ENCODE measurements around the gene CBLB.

CBLB gene

DNA sequence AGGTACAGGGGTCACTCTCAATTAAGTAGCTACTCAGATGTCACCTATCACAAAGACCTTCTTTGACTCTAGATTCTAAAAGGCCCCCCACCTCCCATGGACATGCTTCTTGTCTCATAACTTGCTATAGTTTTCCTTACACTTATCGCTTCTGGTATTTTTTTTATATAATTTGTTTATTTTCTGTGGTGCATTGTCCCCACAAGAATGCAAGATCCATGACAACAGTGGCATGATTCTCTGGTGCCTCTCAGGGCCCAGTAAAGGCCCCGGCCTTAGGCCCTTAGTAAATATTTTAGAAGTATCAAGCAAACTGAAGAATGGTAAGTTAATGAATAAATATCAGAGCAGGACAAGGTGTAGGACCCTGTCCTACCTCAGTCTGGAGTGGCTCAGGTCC, 248.6 kb downstream of the CBLB start:
- no peaks in the 10 kb centered on the region for H3K36me3 ChIP-seq (ENCODE audit: insufficient read depth, low read length)
- DNase-seq (ENCODE audit: low read depth, low spot score), result no peak
- no peaks in the 10 kb centered on the region for H3K9me3 ChIP-seq (ENCODE audit: low read depth, low read length)
- H3K9ac ChIP-seq (ENCODE audit: insufficient read length), result no peak overlapping the region
- no peak overlapping the region for H3K4me3 ChIP-seq
- TF ChIP-seq POLR2AphosphoS5 (IDR thresholded peaks at IDR 0.05; ENCODE audit: borderline replicate concordance, low read depth, low read length) (no peak), EZH2 (IDR thresholded peaks at IDR 0.05) (no peak), FOXP2 (optimal IDR thresholded peaks at IDR 0.05; ENCODE audit: control extremely low read depth, extremely low read length, insufficient read depth) (no peak)
- no peak overlapping the region for H3K27ac ChIP-seq

- no peak for DNase-seq (ENCODE audit: low read depth, low spot score)
- Histone ChIP-seq H3K4me3 (no peak overlapping the region), H3K9me3 (ENCODE audit: low read depth, low read length) (no peaks in the 10 kb centered on the region), H3K9ac (ENCODE audit: insufficient read length) (no peak overlapping the region), H3K27ac (no peak overlapping the region), H3K36me3 (ENCODE audit: insufficient read depth, low read length) (no peaks in the 10 kb centered on the region)
- no peak for TF ChIP-seq POLR2AphosphoS5 (IDR thresholded peaks at IDR 0.05; ENCODE audit: borderline replicate concordance, low read depth, low read length)
- no peak for TF ChIP-seq FOXP2 (optimal IDR thresholded peaks at IDR 0.05; ENCODE audit: control extremely low read depth, extremely low read length, insufficient read depth)
- TF ChIP-seq EZH2 (IDR thresholded peaks at IDR 0.05), result no peak
These were observed 249.2 kb downstream of the CBLB start for GRCh38 chr3:105619651-105620050.

GRCh38 chr3:105618556-105618955, 250.3 kb downstream of the CBLB start:
- TF ChIP-seq EZH2 (IDR thresholded peaks at IDR 0.05), result no peak
- no peak overlapping the region for H3K27ac ChIP-seq
- H3K36me3 ChIP-seq (ENCODE audit: insufficient read depth, low read length), result no peaks in the 10 kb centered on the region
- no peak overlapping the region for H3K4me3 ChIP-seq
- no peak overlapping the region for H3K9ac ChIP-seq (ENCODE audit: insufficient read length)
- H3K9me3 ChIP-seq (ENCODE audit: low read depth, low read length), result no peaks in the 10 kb centered on the region
- DNase-seq (ENCODE audit: low read depth, low spot score), result no peak

GRCh38 chr3:105616374-105617121, 252.3 kb downstream of the CBLB start:
- TF ChIP-seq EZH2 (IDR thresholded peaks at IDR 0.05) (no peak), FOXP2 (optimal IDR thresholded peaks at IDR 0.05; ENCODE audit: control extremely low read depth, extremely low read length, insufficient read depth) (no peak), POLR2AphosphoS5 (IDR thresholded peaks at IDR 0.05; ENCODE audit: borderline replicate concordance, low read depth, low read length) (no peak)
- Histone ChIP-seq H3K4me3 (no peak overlapping the region), H3K9me3 (ENCODE audit: low read depth, low read length) (no peaks in the 10 kb centered on the region), H3K9ac (ENCODE audit: insufficient read length) (no peak overlapping the region), H3K27ac (no peak overlapping the region), H3K36me3 (ENCODE audit: insufficient read depth, low read length) (no peaks in the 10 kb centered on the region)
- DNase-seq (ENCODE audit: low read depth, low spot score), result peak; percentile 22

DNA sequence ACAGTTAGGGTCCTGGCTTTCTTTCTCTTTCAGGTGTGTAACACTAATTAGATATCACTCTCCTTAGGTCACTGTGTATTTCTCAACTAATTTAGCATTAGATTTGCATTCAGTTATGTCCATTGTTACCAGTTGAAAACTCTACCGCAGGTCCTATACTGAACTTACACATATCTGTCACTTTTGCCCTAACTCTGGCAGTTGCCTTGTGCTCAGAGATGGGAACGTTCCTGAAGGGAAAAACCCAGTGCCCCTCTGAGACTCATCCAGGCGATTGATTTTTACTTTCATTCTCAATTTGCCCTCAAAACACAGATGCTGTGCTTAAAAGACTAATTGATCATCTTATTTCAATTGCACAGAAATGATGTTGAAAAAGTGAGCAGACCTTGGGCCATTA, 253.0 kb downstream of the CBLB start:
- H3K27ac ChIP-seq, result no peak overlapping the region
- no peaks in the 10 kb centered on the region for H3K36me3 ChIP-seq (ENCODE audit: insufficient read depth, low read length)
- no peak overlapping the region for H3K9ac ChIP-seq (ENCODE audit: insufficient read length)
- TF ChIP-seq POLR2AphosphoS5 (IDR thresholded peaks at IDR 0.05; ENCODE audit: borderline replicate concordance, low read depth, low read length), result no peak
- TF ChIP-seq FOXP2 (optimal IDR thresholded peaks at IDR 0.05; ENCODE audit: control extremely low read depth, extremely low read length, insufficient read depth), result no peak
- TF ChIP-seq EZH2 (IDR thresholded peaks at IDR 0.05), result no peak
- DNase-seq (ENCODE audit: low read depth, low spot score), result no peak
- no peak overlapping the region for H3K4me3 ChIP-seq
- no peaks in the 10 kb centered on the region for H3K9me3 ChIP-seq (ENCODE audit: low read depth, low read length)

DNA sequence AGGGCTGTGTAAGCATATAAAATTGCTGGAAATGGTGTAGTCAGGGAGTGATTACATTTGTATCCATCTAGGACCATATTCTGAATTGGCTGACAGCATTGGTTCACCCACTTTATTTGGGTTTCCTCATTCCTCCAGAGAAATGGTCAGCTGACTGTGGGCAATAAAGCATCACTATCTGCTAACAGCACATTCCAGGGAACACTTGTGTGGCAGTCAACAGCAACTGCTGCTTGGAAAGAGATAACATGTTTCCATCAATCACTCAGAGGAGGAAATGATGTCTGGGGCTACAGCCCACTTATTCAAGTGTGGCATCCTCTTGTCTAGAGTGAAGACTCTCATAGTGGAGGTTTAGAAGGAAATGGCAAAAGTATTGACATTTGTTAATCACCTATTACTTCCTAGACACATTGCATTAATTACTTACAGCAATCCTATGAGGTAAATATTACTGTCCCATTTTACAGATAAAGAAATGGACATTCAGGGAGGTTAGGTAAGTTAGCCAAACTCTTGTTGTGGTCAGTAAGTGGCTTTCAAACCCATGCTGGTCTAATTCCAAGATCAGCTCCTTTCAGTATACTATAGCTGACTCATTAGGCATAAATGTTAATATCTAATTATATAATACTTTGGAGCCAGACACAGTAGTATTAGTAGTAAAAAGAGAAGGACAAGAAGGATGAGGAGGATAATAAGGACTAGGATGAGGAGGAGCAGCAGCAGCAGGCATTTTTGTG, 254.4 kb downstream of the CBLB start:
- H3K9ac ChIP-seq (ENCODE audit: insufficient read length), result no peak overlapping the region
- no peaks in the 10 kb centered on the region for H3K9me3 ChIP-seq (ENCODE audit: low read depth, low read length)
- TF ChIP-seq POLR2AphosphoS5 (IDR thresholded peaks at IDR 0.05; ENCODE audit: borderline replicate concordance, low read depth, low read length) (no peak), FOXP2 (optimal IDR thresholded peaks at IDR 0.05; ENCODE audit: control extremely low read depth, extremely low read length, insufficient read depth) (no peak), EZH2 (IDR thresholded peaks at IDR 0.05) (no peak)
- no peak for DNase-seq (ENCODE audit: low read depth, low spot score)
- no peak overlapping the region for H3K4me3 ChIP-seq
- H3K27ac ChIP-seq, result no peak overlapping the region
- no peaks in the 10 kb centered on the region for H3K36me3 ChIP-seq (ENCODE audit: insufficient read depth, low read length)

DNA sequence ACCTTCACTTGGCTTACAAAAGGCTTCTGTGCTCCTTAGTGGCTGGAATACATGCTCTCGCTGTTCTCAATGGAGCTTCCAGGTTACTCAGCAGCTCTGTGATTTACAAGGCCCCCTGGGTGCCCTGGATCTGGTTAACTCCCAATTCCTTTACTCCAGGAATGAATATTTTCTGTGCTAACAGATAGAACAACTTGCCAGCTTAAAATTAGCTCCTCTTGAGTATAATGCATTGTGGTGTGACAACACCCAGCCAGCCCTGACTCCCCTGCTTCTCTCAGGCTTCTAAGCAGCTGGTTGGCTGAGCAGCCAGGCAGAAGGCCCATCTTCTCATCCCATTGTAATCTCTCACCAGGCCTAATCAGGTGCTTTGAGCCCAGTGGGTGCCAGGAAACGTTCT, 255.7 kb downstream of the CBLB start:
- Histone ChIP-seq H3K4me3 (no peak overlapping the region), H3K36me3 (ENCODE audit: insufficient read depth, low read length) (no peaks in the 10 kb centered on the region), H3K27ac (no peak overlapping the region), H3K9me3 (ENCODE audit: low read depth, low read length) (no peaks in the 10 kb centered on the region), H3K9ac (ENCODE audit: insufficient read length) (no peak overlapping the region)
- no peak for DNase-seq (ENCODE audit: low read depth, low spot score)
- no peak for TF ChIP-seq POLR2AphosphoS5 (IDR thresholded peaks at IDR 0.05; ENCODE audit: borderline replicate concordance, low read depth, low read length)
- TF ChIP-seq FOXP2 (optimal IDR thresholded peaks at IDR 0.05; ENCODE audit: control extremely low read depth, extremely low read length, insufficient read depth), result no peak
- no peak for TF ChIP-seq EZH2 (IDR thresholded peaks at IDR 0.05)

- no peak overlapping the region for H3K9ac ChIP-seq (ENCODE audit: insufficient read length)
- no peaks in the 10 kb centered on the region for H3K9me3 ChIP-seq (ENCODE audit: low read depth, low read length)
- H3K36me3 ChIP-seq (ENCODE audit: insufficient read depth, low read length), result no peaks in the 10 kb centered on the region
- DNase-seq (ENCODE audit: low read depth, low spot score), result no peak
- H3K27ac ChIP-seq, result no peak overlapping the region
- H3K4me3 ChIP-seq, result no peak overlapping the region
- no peak for TF ChIP-seq EZH2 (IDR thresholded peaks at IDR 0.05)
- no peak for TF ChIP-seq FOXP2 (optimal IDR thresholded peaks at IDR 0.05; ENCODE audit: control extremely low read depth, extremely low read length, insufficient read depth)
- no peak for TF ChIP-seq POLR2AphosphoS5 (IDR thresholded peaks at IDR 0.05; ENCODE audit: borderline replicate concordance, low read depth, low read length)
These were observed 257.3 kb downstream of the CBLB start for GRCh38 chr3:105611304-105612192.
